HEK293 (cell line): Measurements from ENCODE around the gene XPNPEP2.

Experiments
- CTCF ChIA-PET: fragments of 350-600 bp; formaldehyde crosslinking; extraction: SDS; loops from one replicate; lab custom pipeline; 2021; ENCODE audit warnings: antibody characterized with exemption; lab: Yijun Ruan, JAX
- POLR2A ChIA-PET: fragments of 300-600 bp; formaldehyde crosslinking; extraction: SDS; loops from one replicate; lab custom pipeline; 2020; ENCODE audit warnings: antibody characterized with exemption, inconsistent platforms; lab: Yijun Ruan, JAX
- H3K27ac ChIP-seq: fragments of 200-500 bp; sonication (Bioruptor generic); 2 replicates; pipeline ENCODE4 v1.5.1; 2014; ENCODE audit warnings: low read depth, low read length, control low read depth, inconsistent platforms; ENCODE audit errors: extremely low read depth
- H3K36me3 ChIP-seq, 2 experiments: fragments of 200-500 bp in 1 of 2; sonication (Bioruptor generic) in 1 of 2; 1 replicate in 1 of 2; 2 replicates in 1 of 2; pipeline ENCODE4 v1.5.1; 2014 to 2017; ENCODE audit warnings: inconsistent platforms in 2 of 2, low read length in 2 of 2; ENCODE audit not compliant: control insufficient read depth in 2 of 2, insufficient read depth in 1 of 2
- H3K4me1 ChIP-seq: fragments of 200-500 bp; sonication (Bioruptor generic); 2 replicates; pipeline ENCODE4 v1.5.1; 2014; ENCODE audit warnings: mild to moderate bottlenecking, low read length, inconsistent platforms; ENCODE audit not compliant: control insufficient read depth, insufficient read depth
- H3K4me3 ChIP-seq: 2 replicates; pipeline ENCODE4 v1.5.1; 2011; ENCODE audit warnings: low read depth, mild to moderate bottlenecking, control low read depth, low read length, moderate library complexity
- H3K9me3 ChIP-seq: fragments of 200-500 bp; sonication (Bioruptor generic); 2 replicates; pipeline ENCODE4 v1.5.1; 2014; ENCODE audit warnings: low read depth, low read length, inconsistent platforms; ENCODE audit not compliant: control insufficient read depth, insufficient read depth
- AEBP2 ChIP-seq: fragments of 450-650 bp; formaldehyde crosslinking; IDR thresholded peaks from 2 replicates; pipeline ENCODE4 v1.5.1; 2016; ENCODE audit warnings: missing biosample characterization, missing genetic modification characterization, borderline replicate concordance
- BCL11B ChIP-seq: fragments of 450-650 bp; formaldehyde crosslinking; IDR thresholded peaks from 2 replicates; pipeline ENCODE4 v1.5.1; 2016; ENCODE audit warnings: low read depth, missing biosample characterization, missing genetic modification characterization
- GLI4 ChIP-seq: fragments of 450-650 bp; formaldehyde crosslinking; IDR thresholded peaks from 2 replicates; pipeline ENCODE4 v1.5.1; 2016; ENCODE audit warnings: missing biosample characterization, missing genetic modification characterization
- SALL2 ChIP-seq: fragments of 450-650 bp; formaldehyde crosslinking; IDR thresholded peaks from 2 replicates; pipeline ENCODE4 v1.5.0; 2017; ENCODE audit warnings: missing biosample characterization, mild to moderate bottlenecking, missing genetic modification characterization, borderline replicate concordance
- ZFP37 ChIP-seq: fragments of 450-650 bp; formaldehyde crosslinking; IDR thresholded peaks from 2 replicates; pipeline ENCODE4 v1.5.1; 2016; ENCODE audit warnings: missing biosample characterization, missing genetic modification characterization
- ZNF132 ChIP-seq: fragments of 450-650 bp; formaldehyde crosslinking; IDR thresholded peaks from 2 replicates; pipeline ENCODE4 v1.5.1; 2017; ENCODE audit warnings: missing biosample characterization, missing genetic modification characterization, borderline replicate concordance
- ZNF211 ChIP-seq: fragments of 450-650 bp; formaldehyde crosslinking; IDR thresholded peaks from 2 replicates; pipeline ENCODE4 v1.5.1; 2016; ENCODE audit warnings: low read depth, missing biosample characterization, missing genetic modification characterization
- ZNF292 ChIP-seq: fragments of 450-650 bp; formaldehyde crosslinking; IDR thresholded peaks from 2 replicates; pipeline ENCODE4 v1.5.1; 2016; ENCODE audit warnings: low read depth, missing biosample characterization, missing genetic modification characterization, borderline replicate concordance
- ZNF324 ChIP-seq: fragments of 450-650 bp; formaldehyde crosslinking; IDR thresholded peaks from 2 replicates; pipeline ENCODE4 v1.5.1; 2016; ENCODE audit warnings: missing biosample characterization, missing genetic modification characterization
- ZNF354C ChIP-seq: fragments of 450-650 bp; formaldehyde crosslinking; IDR thresholded peaks from 2 replicates; pipeline ENCODE4 v1.5.1; 2016; ENCODE audit warnings: missing biosample characterization, missing genetic modification characterization, low read depth, borderline replicate concordance
- ZNF423 ChIP-seq: fragments of 450-650 bp; formaldehyde crosslinking; IDR thresholded peaks from 2 replicates; pipeline ENCODE4 v1.5.1; 2016; ENCODE audit warnings: missing biosample characterization, missing genetic modification characterization
- ZNF449 ChIP-seq: fragments of 450-650 bp; formaldehyde crosslinking; IDR thresholded peaks from 2 replicates; pipeline ENCODE4 v1.5.1; 2017; ENCODE audit warnings: missing biosample characterization, mild to moderate bottlenecking, missing genetic modification characterization, moderate library complexity
- ZNF549 ChIP-seq: fragments of 450-650 bp; IDR thresholded peaks from 2 replicates; pipeline ENCODE4 v1.5.1; 2018; ENCODE audit warnings: missing biosample characterization, missing genetic modification characterization, mild to moderate bottlenecking, inconsistent platforms, moderate library complexity
- ZNF555 ChIP-seq: fragments of 450-650 bp; formaldehyde crosslinking; conservative IDR thresholded peaks from 2 replicates; pipeline ENCODE4 v1.5.1; 2017; ENCODE audit warnings: missing biosample characterization, mild to moderate bottlenecking, missing genetic modification characterization, inconsistent platforms
- ZNF585B ChIP-seq: fragments of 450-650 bp; formaldehyde crosslinking; IDR thresholded peaks from 2 replicates; pipeline ENCODE4 v1.5.1; 2016; ENCODE audit warnings: missing biosample characterization, missing genetic modification characterization
- ZNF610 ChIP-seq: fragments of 450-650 bp; formaldehyde crosslinking; IDR thresholded peaks from 2 replicates; pipeline ENCODE4 v1.5.1; 2016; ENCODE audit warnings: missing biosample characterization, missing genetic modification characterization, borderline replicate concordance
- ZNF639 ChIP-seq: fragments of 450-650 bp; formaldehyde crosslinking; IDR thresholded peaks from 2 replicates; pipeline ENCODE4 v1.5.1; 2016; ENCODE audit warnings: missing biosample characterization, missing genetic modification characterization
- ZNF645 ChIP-seq: fragments of 450-650 bp; formaldehyde crosslinking; IDR thresholded peaks from 2 replicates; pipeline ENCODE4; 2016; ENCODE audit warnings: missing biosample characterization, missing genetic modification characterization
- ZNF654 ChIP-seq: fragments of 450-650 bp; formaldehyde crosslinking; IDR thresholded peaks from 2 replicates; pipeline ENCODE4 v1.5.1; 2016; ENCODE audit warnings: low read depth, missing biosample characterization, missing genetic modification characterization
- ZNF660 ChIP-seq: fragments of 450-650 bp; IDR thresholded peaks from 2 replicates; pipeline ENCODE4 v1.5.1; 2018; ENCODE audit warnings: missing biosample characterization, mild to moderate bottlenecking, missing genetic modification characterization
- ZXDB ChIP-seq: fragments of 450-650 bp; formaldehyde crosslinking; IDR thresholded peaks from 2 replicates; pipeline ENCODE4 v1.5.1; 2016; ENCODE audit warnings: missing biosample characterization, missing genetic modification characterization
- TF ChIP-seq, protein P1 (sequence below): fragments of 450-650 bp; formaldehyde crosslinking; IDR thresholded peaks from 2 replicates; pipeline ENCODE4 v1.5.1; 2016; ENCODE audit warnings: missing biosample characterization, missing genetic modification characterization

XPNPEP2 gene

DNA sequence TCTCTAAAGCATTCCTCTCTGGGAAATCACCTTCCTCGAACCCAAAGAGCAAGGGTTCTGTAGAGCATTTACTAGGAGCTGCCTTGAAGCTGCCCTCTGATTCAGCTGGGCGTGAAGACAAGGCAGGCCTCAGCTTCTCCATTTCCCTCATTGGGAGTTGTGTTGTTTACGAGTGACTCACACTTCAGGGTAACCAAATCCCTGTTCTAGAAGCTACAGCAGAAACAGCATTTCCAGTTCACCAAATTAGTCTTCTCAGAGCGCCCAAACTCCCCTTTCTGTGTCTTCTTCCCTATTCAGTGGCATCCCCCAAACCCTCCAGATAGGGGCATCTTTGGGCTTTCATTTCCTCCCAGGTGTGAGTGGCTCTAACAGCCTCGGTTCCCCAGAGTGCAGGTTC lies 863 bp upstream of the XPNPEP2 start:
- H3K36me3 ChIP-seq = no peaks in the 10 kb centered on the region
- H3K4me1 ChIP-seq = no peaks in the 10 kb centered on the region
- CTCF ChIA-PET = interaction anchor here (1.6 to 2.0 kb wide), 2 partner anchors 12 to 301 kb away, joined by 4 to 15 read pairs; no protein-coding TSS in a partner anchor
- no peak overlapping the region for H3K27ac ChIP-seq
- no peak for TF ChIP-seq ZNF449
- TF ChIP-seq ZNF292 = no peak
- POLR2A ChIA-PET = interaction anchor here (0.7 kb wide), 1 partner anchor 75 kb away, joined by 3 read pairs; no protein-coding TSS in a partner anchor
- no peak overlapping the region for H3K4me3 ChIP-seq
- no peaks in the 10 kb centered on the region for H3K9me3 ChIP-seq

DNA sequence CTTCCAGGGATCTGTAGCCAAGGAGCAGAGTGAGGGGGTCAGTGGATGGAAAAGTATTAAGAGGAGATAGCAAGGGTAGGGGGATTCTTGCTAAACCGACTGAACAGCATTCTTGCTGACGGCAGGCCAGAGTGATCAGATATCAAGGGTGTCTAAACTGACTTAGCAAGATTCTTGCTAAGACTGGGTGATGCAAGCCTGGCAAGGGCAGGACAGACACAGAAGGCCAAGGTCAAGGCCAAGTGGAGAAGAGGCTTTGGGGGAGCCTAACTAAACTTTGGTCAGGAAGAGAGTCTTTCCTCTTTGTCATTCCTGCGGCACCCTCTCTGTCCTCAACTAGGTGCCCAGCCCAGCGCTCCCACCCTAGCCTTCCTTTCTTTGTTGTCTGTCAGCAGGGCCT lies 799 bp downstream of the XPNPEP2 start:
- H3K4me3 ChIP-seq = no peak overlapping the region

More for the DNA sequence above, 799 bp downstream of the XPNPEP2 start:
- Histone ChIP-seq H3K27ac (no peak overlapping the region), H3K4me1 (no peaks in the 10 kb centered on the region), H3K36me3 (no peaks in the 10 kb centered on the region), H3K9me3 (no peaks in the 10 kb centered on the region)
- no peak for TF ChIP-seq ZNF654 (tag by site-specific recombination)
- TF ChIP-seq ZNF132 (tag by site-specific recombination) = no peak
- TF ChIP-seq ZNF324 (tag by site-specific recombination) = no peak
- TF ChIP-seq ZNF423 (tag by site-specific recombination) = no peak
- TF ChIP-seq ZNF660 (tag by site-specific recombination) = no peak
- TF ChIP-seq ZNF211 (tag by site-specific recombination) = no peak
- no peak for TF ChIP-seq ZNF555
- no peak for TF ChIP-seq ZXDB
- TF ChIP-seq ZNF639 (tag by site-specific recombination) = no peak
- no peak for TF ChIP-seq AEBP2
- TF ChIP-seq ZFP37 (tag by site-specific recombination) = no peak
- TF ChIP-seq SALL2 (tag by site-specific recombination) = no peak
- TF ChIP-seq ZNF354C (tag by site-specific recombination) = no peak
- TF ChIP-seq ZNF585B (tag by site-specific recombination) = no peak
- TF ChIP-seq BCL11B (tag by site-specific recombination) = no peak
- TF ChIP-seq ZNF610 (tag by site-specific recombination) = no peak
- no peak for TF ChIP-seq ZNF645 (tag by site-specific recombination)
- no peak for TF ChIP-seq GLI4
- TF ChIP-seq, protein P1, sequence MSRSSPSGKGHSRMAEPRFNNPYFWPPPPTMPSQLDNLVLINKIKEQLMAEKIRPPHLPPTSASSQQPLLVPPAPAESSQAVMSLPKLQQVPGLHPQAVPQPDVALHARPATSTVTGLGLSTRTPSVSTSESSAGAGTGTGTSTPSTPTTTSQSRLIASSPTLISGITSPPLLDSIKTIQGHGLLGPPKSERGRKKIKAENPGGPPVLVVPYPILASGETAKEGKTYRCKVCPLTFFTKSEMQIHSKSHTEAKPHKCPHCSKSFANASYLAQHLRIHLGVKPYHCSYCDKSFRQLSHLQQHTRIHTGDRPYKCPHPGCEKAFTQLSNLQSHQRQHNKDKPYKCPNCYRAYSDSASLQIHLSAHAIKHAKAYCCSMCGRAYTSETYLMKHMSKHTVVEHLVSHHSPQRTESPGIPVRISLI (tag by site-specific recombination) = no peak
- TF ChIP-seq ZNF549 (tag by site-specific recombination) = no peak
- POLR2A ChIA-PET = no interaction called here
- CTCF ChIA-PET = interaction anchor here (0.6 to 1.3 kb wide), 3 partner anchors 13 to 321 kb away, joined by 4 to 5 read pairs (median 4); no protein-coding TSS in a partner anchor
